IMR-90 (cell line): ENCODE measurements around the gene FKBP6. TPM values are rescaled to one million over a fixed set of nuclear protein-coding genes. Genes with fewer than 3 reads are reported as not detected.

Experiments
- ATAC-seq: fragments of 200-7000 bp; cut with Tn5 transposase; 2 replicates; pipeline ENCODE4 v1.9.1; 2020; ENCODE audit warnings: low read depth, mild to moderate bottlenecking, moderate library complexity
- BruUV-seq: library from RNA; stranded (reverse); fragments of 400-500 nt; replicated peaks from 2 replicates; lab custom pipeline; 2021; lab: Mats Ljungman, UMichigan
- CTCF ChIA-PET: fragments of 300-600 bp; formaldehyde crosslinking; extraction: SDS; loops from one replicate; lab custom pipeline; 2021; ENCODE audit warnings: antibody characterized with exemption; lab: Yijun Ruan, JAX
- POLR2A ChIA-PET: fragments of 300-600 bp; sonication (Branson Sonifier 250); formaldehyde crosslinking; loops from one replicate; lab custom pipeline; 2022; ENCODE audit warnings: antibody characterized with exemption; ENCODE audit not compliant: unreplicated experiment; lab: Charles Lee
- DNase-seq: peaks from one replicate; pipeline ENCODE4 v3.0.0; 2013
- H2AFZ ChIP-seq: replicated peaks from 2 replicates; pipeline ENCODE3; 2013; ENCODE audit warnings: low read length, mild to moderate bottlenecking; ENCODE audit not compliant: poor library complexity
- H2AK5ac ChIP-seq: 2 replicates; pipeline ENCODE4 v1.6.1; 2013; ENCODE audit warnings: low read depth, low read length, inconsistent platforms
- H2AK9ac ChIP-seq: replicated peaks from 2 replicates; pipeline ENCODE3; 2013; ENCODE audit warnings: mild to moderate bottlenecking, low read depth, low read length, moderate library complexity; ENCODE audit not compliant: poor library complexity
- H2BK120ac ChIP-seq: 2 replicates; pipeline ENCODE4 v1.6.1; 2013; ENCODE audit warnings: low read depth, low read length, inconsistent platforms
- H2BK15ac ChIP-seq: 3 replicates; pipeline ENCODE4 v1.6.1; 2013; ENCODE audit warnings: low read depth, low read length, inconsistent platforms
- H2BK20ac ChIP-seq: 2 replicates; pipeline ENCODE4 v1.6.1; 2013; ENCODE audit warnings: low read depth, mild to moderate bottlenecking, inconsistent platforms, low read length, moderate library complexity
- H2BK5ac ChIP-seq: 2 replicates; pipeline ENCODE4 v1.6.1; 2013; ENCODE audit warnings: mild to moderate bottlenecking, low read depth, low read length, inconsistent platforms; ENCODE audit not compliant: poor library complexity, severe bottlenecking
- H3K14ac ChIP-seq: replicated peaks from 2 replicates; pipeline ENCODE4 v1.6.1; 2013; ENCODE audit warnings: low read depth, low read length, inconsistent platforms
- H3K18ac ChIP-seq: 2 replicates; pipeline ENCODE4 v1.6.1; 2013; ENCODE audit warnings: low read depth, low read length, control low read depth
- H3K23ac ChIP-seq: 2 replicates; pipeline ENCODE4 v1.6.1; 2013; ENCODE audit warnings: low read depth, low read length, inconsistent platforms
- H3K27ac ChIP-seq: 2 replicates; pipeline ENCODE4 v1.5.1; 2013; ENCODE audit warnings: mild to moderate bottlenecking, control low read depth, low read length; ENCODE audit not compliant: insufficient read depth
- H3K27me3 ChIP-seq: 2 replicates; pipeline ENCODE4 v1.6.1; 2013; ENCODE audit warnings: low read length; ENCODE audit not compliant: control insufficient read depth, insufficient read depth
- H3K36me3 ChIP-seq: 2 replicates; pipeline ENCODE4 v1.6.1; 2013; ENCODE audit warnings: low read length, mixed read lengths; ENCODE audit not compliant: control insufficient read depth, insufficient read depth
- H3K4ac ChIP-seq: 2 replicates; pipeline ENCODE4 v1.6.1; 2013; ENCODE audit warnings: low read depth, low read length, inconsistent platforms
- H3K4me1 ChIP-seq: 2 replicates; pipeline ENCODE4 v1.6.1; 2013; ENCODE audit warnings: low read length, mixed read lengths; ENCODE audit not compliant: control insufficient read depth, insufficient read depth
- H3K4me2 ChIP-seq: 2 replicates; pipeline ENCODE4 v1.6.1; 2013; ENCODE audit warnings: low read depth, mild to moderate bottlenecking, control low read depth, low read length, moderate library complexity
- H3K4me3 ChIP-seq: 2 replicates; pipeline ENCODE4 v1.5.1; 2013; ENCODE audit warnings: low read depth, mild to moderate bottlenecking, control low read depth, low read length, moderate library complexity; ENCODE audit not compliant: insufficient read depth
- H3K56ac ChIP-seq: 2 replicates; pipeline ENCODE4 v1.6.1; 2013; ENCODE audit warnings: low read length, inconsistent platforms; ENCODE audit not compliant: insufficient read depth; ENCODE audit errors: extremely low read depth
- H3K79me1 ChIP-seq, 2 experiments: 2 replicates each; pipeline ENCODE4 v1.6.1; 2013; ENCODE audit warnings: low read length in 2 of 2, inconsistent platforms in 1 of 2, low read depth in 1 of 2
- H3K9ac ChIP-seq: 2 replicates; pipeline ENCODE4 v1.6.1; 2013; ENCODE audit warnings: low read depth, low read length, control low read depth
- H3K9me1 ChIP-seq: 2 replicates; pipeline ENCODE4 v1.6.1; 2013; ENCODE audit warnings: low read length, inconsistent platforms; ENCODE audit not compliant: insufficient read depth
- H3K9me3 ChIP-seq: 2 replicates; pipeline ENCODE4 v1.6.1; 2013; ENCODE audit warnings: low read length; ENCODE audit not compliant: control insufficient read depth, insufficient read depth
- H4K20me1 ChIP-seq: 2 replicates; pipeline ENCODE4 v1.6.1; 2013; ENCODE audit warnings: low read length, inconsistent platforms; ENCODE audit not compliant: insufficient read depth
- H4K5ac ChIP-seq: 2 replicates; pipeline ENCODE4 v1.6.1; 2013; ENCODE audit warnings: mild to moderate bottlenecking, low read depth, low read length, control low read depth
- H4K8ac ChIP-seq, 2 experiments: 2 replicates each; pipeline ENCODE4 v1.6.1; 2013; ENCODE audit warnings: low read depth in 2 of 2, low read length in 2 of 2, control low read depth in 1 of 2, inconsistent platforms in 1 of 2
- H4K91ac ChIP-seq: 2 replicates; pipeline ENCODE4 v1.6.1; 2013; ENCODE audit warnings: low read depth, low read length, inconsistent platforms; ENCODE audit not compliant: insufficient read depth
- BHLHE40 ChIP-seq: fragments of 150-350 bp; IDR thresholded peaks from 2 replicates; pipeline ENCODE4 v1.6.1; 2016; ENCODE audit warnings: mild to moderate bottlenecking, low read depth, low read length
- CEBPB ChIP-seq: IDR thresholded peaks from 2 replicates; pipeline ENCODE4 v1.6.1; 2012; ENCODE audit warnings: low read depth, low read length, improper control_type of control experiment
- CHD1 ChIP-seq: IDR thresholded peaks from 2 replicates; pipeline ENCODE4 v1.6.1; 2012; ENCODE audit warnings: low read depth, low read length, improper control_type of control experiment
- ELK1 ChIP-seq: fragments of 150-350 bp; IDR thresholded peaks from 2 replicates; pipeline ENCODE4 v1.6.1; 2016; ENCODE audit warnings: low read depth, mild to moderate bottlenecking, low read length, moderate library complexity, borderline replicate concordance
- MAFK ChIP-seq: IDR thresholded peaks from 2 replicates; pipeline ENCODE4 v1.6.1; 2012; ENCODE audit warnings: low read depth, low read length, improper control_type of control experiment
- MAZ ChIP-seq: IDR thresholded peaks from 2 replicates; pipeline ENCODE4 v1.6.1; 2012; ENCODE audit warnings: low read depth, mild to moderate bottlenecking, low read length, improper control_type of control experiment, moderate library complexity, borderline replicate concordance
- MXI1 ChIP-seq: IDR thresholded peaks from 2 replicates; pipeline ENCODE4 v1.6.1; 2012; ENCODE audit warnings: low read depth, mild to moderate bottlenecking, low read length, moderate library complexity, borderline replicate concordance
- NFE2L2 ChIP-seq: fragments of 150-350 bp; IDR thresholded peaks from 2 replicates; pipeline ENCODE4 v1.6.1; 2016; ENCODE audit warnings: low read depth, mild to moderate bottlenecking, low read length
- POLR2A ChIP-seq: IDR thresholded peaks from 2 replicates; pipeline ENCODE4 v1.6.1; 2012; ENCODE audit warnings: mild to moderate bottlenecking, low read depth, low read length
- RAD21 ChIP-seq: IDR thresholded peaks from 2 replicates; pipeline ENCODE4 v1.6.1; 2012; ENCODE audit warnings: low read length, improper control_type of control experiment
- RCOR1 ChIP-seq: IDR thresholded peaks from 2 replicates; pipeline ENCODE4 v1.6.1; 2012; ENCODE audit warnings: mild to moderate bottlenecking, low read length, improper control_type of control experiment; ENCODE audit not compliant: insufficient replicate concordance
- RFX5 ChIP-seq: IDR thresholded peaks from 2 replicates; pipeline ENCODE4 v1.8.0; 2012; ENCODE audit warnings: low read depth, mild to moderate bottlenecking, low read length, moderate library complexity
- SMC3 ChIP-seq: fragments of 150-350 bp; IDR thresholded peaks from 2 replicates; pipeline ENCODE4 v1.6.1; 2016; ENCODE audit warnings: low read depth, mild to moderate bottlenecking, antibody characterized with exemption, low read length, moderate library complexity
- WGBS, 2 experiments: methylation state at CpG; one replicate each; pipeline versions ENCODE4 v1.1.5 to v1.1.7; 2013; ENCODE audit warnings: missing lambda C conversion rate in 2 of 2; ENCODE audit not compliant: insufficient read length in 1 of 2; ENCODE audit errors: extremely low coverage in 2 of 2; 5-methylcytosine and 5-hydroxymethylcytosine counted together
- dilution Hi-C: fragments of 300-500 bp; cut with HindIII; formaldehyde crosslinking; loops from one replicate; pipeline ENCODE4 v1.14.3; 2018; ENCODE audit warnings: low sequenced_read_pairs; ENCODE audit not compliant: unreplicated experiment
- in situ Hi-C: fragments of 300-500 bp; cut with MboI; formaldehyde crosslinking; loops from 3 replicates; pipeline ENCODE4 v1.14.3; 2019; ENCODE audit warnings: low sequenced_read_pairs, inconsistent platforms, mixed read lengths
- intact Hi-C: fragments of 100-400 bp; cut with micrococcal nuclease; formaldehyde crosslinking; loops from 2 replicates; pipeline ENCODE4 v1.10.0; 2022
- polyA plus RNA-seq, 3 experiments: library from polyadenylated mRNA; depleted of rRNA; stranded (reverse); fragments of >200 nt; gene quantifications; 2 replicates each; pipeline ENCODE4 v1.2.3, GENCODE V29; 2012; ENCODE audit warnings: low replicate concordance in 1 of 3
- total RNA-seq: library from RNA; depleted of rRNA; stranded (reverse); fragments of >200 nt; gene quantifications from 2 replicates; pipeline ENCODE4 v1.2.3, GENCODE V29; 2012
- TF ChIP-seq, protein P1 (sequence below): conservative IDR thresholded peaks from 2 replicates; pipeline ENCODE4 v1.5.1; 2012; ENCODE audit warnings: mild to moderate bottlenecking, low read depth, low read length, improper control_type of control experiment
- TF ChIP-seq, protein P2 (sequence below): fragments of 150-350 bp; IDR thresholded peaks from 2 replicates; pipeline ENCODE4 v1.6.1; 2017; ENCODE audit warnings: mild to moderate bottlenecking, antibody characterized with exemption, low read length, low read depth

FKBP6 gene
- total and polyA plus RNA-seq, 2 of the 4 experiments (the other 2 are of a cell fraction) = not detected

DNA sequence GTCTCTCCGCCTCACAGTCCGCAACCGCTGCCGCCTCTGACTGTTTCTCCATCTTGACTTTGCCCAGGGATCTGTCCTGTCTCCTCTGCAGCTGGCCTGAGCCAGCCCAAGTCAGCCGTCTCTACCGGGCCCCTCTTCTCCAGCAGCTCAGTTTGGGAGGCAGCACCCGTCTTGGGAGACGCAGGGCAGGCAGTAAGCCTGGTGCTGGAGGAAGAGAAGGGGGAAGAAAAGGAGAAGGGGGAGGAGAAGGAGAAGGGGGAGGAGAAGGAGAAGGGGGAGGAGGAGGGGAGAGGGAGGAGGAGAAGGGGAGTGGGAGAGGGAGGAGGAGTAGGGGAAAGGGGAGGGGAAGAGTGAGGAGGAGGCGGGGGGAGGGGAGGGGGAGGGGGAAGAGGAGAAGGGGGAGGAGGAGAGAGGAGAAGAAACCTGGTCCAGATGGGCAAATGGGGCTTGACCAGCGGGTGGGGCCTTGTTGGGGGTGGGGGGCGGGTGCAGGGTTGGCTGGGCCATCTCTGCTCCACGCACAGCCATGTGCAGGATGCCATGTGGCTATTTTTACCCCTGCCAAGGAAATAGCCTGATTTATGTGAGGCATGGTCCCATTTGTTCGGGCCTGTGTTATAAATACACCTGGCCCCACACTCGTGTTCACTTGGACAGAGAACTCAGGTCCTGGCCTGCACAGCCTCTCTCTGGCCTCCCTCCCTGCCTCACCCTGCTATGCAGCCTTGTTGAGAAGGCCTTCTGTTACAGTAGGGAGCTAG is 69.7 kb downstream of the FKBP6 start:
- DNase-seq (no peak), ATAC-seq (no peak)
- H2AK5ac ChIP-seq = no peak overlapping the region
- H4K5ac ChIP-seq = no peak overlapping the region
- no peaks in the 10 kb centered on the region for H3K36me3 ChIP-seq
- BruUV-seq = no TSS peak
- H2BK5ac ChIP-seq = no peak overlapping the region
- H2BK15ac ChIP-seq = no peak overlapping the region
- no peak overlapping the region for H3K9ac ChIP-seq
- H3K27ac ChIP-seq = no peak overlapping the region
- H4K20me1 ChIP-seq = no peaks in the 10 kb centered on the region
- no peak overlapping the region for H2BK20ac ChIP-seq
- no peaks in the 10 kb centered on the region for H3K79me1 ChIP-seq
- H4K91ac ChIP-seq = no peak overlapping the region
- no peak overlapping the region for H3K23ac ChIP-seq
- dilution Hi-C loops (no loop called here), intact Hi-C loops (no loop called here), in situ Hi-C loops (no loop called here)
- CTCF ChIA-PET = no interaction called here
- H3K9me3 ChIP-seq = no peaks in the 10 kb centered on the region
- no peak overlapping the region for H3K56ac ChIP-seq
- WGBS, 2 experiments = 23% methylated on average over 3 of the region's 14 CpGs; no CpG with 5 or more reads in 1 of the 2 experiments
- peaks cover 4% of the 10 kb centered on the region; the same call in 1 of the 2 replicates for H3K27me3 ChIP-seq
- no peak overlapping the region for H3K4ac ChIP-seq
- H2AK9ac ChIP-seq = peak overlapping the region; percentile 55
- H3K4me3 ChIP-seq = no peak overlapping the region
- no peak overlapping the region for H3K4me2 ChIP-seq
- no peaks in the 10 kb centered on the region; the same call in 1 of the 2 replicates for H3K4me1 ChIP-seq
- POLR2A ChIA-PET = no interaction called here
- peak overlapping the region; percentile 78 for H2AFZ ChIP-seq
- no peak overlapping the region for H3K14ac ChIP-seq
- no peak overlapping the region for H4K8ac ChIP-seq
- H2BK120ac ChIP-seq = no peak overlapping the region
- peaks cover 2% of the 10 kb centered on the region; the same call in 1 of the 2 replicates for H3K9me1 ChIP-seq
- H3K18ac ChIP-seq = no peak overlapping the region; the same call in 1 of the 2 replicates
- TF ChIP-seq CEBPB (no peak), MAFK (no peak), BHLHE40 (no peak), RFX5 (no peak), RCOR1 (no peak), ELK1 (no peak), SMC3 (no peak), CHD1 (no peak), RAD21 (no peak), MAZ (no peak), POLR2A (no peak), MXI1 (no peak), NFE2L2 (no peak)
- TF ChIP-seq, protein P1, sequence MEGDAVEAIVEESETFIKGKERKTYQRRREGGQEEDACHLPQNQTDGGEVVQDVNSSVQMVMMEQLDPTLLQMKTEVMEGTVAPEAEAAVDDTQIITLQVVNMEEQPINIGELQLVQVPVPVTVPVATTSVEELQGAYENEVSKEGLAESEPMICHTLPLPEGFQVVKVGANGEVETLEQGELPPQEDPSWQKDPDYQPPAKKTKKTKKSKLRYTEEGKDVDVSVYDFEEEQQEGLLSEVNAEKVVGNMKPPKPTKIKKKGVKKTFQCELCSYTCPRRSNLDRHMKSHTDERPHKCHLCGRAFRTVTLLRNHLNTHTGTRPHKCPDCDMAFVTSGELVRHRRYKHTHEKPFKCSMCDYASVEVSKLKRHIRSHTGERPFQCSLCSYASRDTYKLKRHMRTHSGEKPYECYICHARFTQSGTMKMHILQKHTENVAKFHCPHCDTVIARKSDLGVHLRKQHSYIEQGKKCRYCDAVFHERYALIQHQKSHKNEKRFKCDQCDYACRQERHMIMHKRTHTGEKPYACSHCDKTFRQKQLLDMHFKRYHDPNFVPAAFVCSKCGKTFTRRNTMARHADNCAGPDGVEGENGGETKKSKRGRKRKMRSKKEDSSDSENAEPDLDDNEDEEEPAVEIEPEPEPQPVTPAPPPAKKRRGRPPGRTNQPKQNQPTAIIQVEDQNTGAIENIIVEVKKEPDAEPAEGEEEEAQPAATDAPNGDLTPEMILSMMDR = no peak
- TF ChIP-seq, protein P2, sequence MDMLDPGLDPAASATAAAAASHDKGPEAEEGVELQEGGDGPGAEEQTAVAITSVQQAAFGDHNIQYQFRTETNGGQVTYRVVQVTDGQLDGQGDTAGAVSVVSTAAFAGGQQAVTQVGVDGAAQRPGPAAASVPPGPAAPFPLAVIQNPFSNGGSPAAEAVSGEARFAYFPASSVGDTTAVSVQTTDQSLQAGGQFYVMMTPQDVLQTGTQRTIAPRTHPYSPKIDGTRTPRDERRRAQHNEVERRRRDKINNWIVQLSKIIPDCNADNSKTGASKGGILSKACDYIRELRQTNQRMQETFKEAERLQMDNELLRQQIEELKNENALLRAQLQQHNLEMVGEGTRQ = no peak
